HCT116 (cell line): ENCODE measurements around the gene MESD. TPM values are rescaled to one million over a fixed set of nuclear protein-coding genes. Genes with fewer than 3 reads are reported as not detected.

Source experiments
- ATAC-seq: fragments of 200-7000 bp; cut with Tn5 transposase; 2 replicates; pipeline ENCODE4 v1.9.1; 2020; ENCODE audit warnings: mild to moderate bottlenecking, moderate library complexity
- BruUV-seq: library from RNA; stranded (reverse); fragments of 400-500 nt; replicated peaks from 2 replicates; lab custom pipeline; 2021; lab: Mats Ljungman, UMichigan
- CTCF ChIA-PET: fragments of 300-600 bp; sonication (Branson Sonifier 250); formaldehyde crosslinking; loops from one replicate; lab custom pipeline; 2021; ENCODE audit warnings: antibody characterized with exemption; lab: Charles Lee
- POLR2A ChIA-PET: fragments of 300-600, 350-600 bp; sonication (Branson Sonifier 250); formaldehyde crosslinking; loops from one replicate; lab custom pipeline; 2021; ENCODE audit warnings: antibody characterized with exemption; lab: Charles Lee
- RAD21 ChIA-PET, 2 experiments: fragments of 300-600 bp; sonication (Branson Sonifier 250); formaldehyde crosslinking; loops; one replicate each; lab custom pipeline; 2023; ENCODE audit warnings: low total read pairs in 2 of 2; ENCODE audit not compliant: uncharacterized antibody in 2 of 2, unreplicated experiment in 2 of 2, low non-redundant PET in 1 of 2; lab: Charles Lee
- DNase-seq: peaks from one replicate; pipeline ENCODE4 v3.0.0-alpha.2; 2010; ENCODE audit warnings: low read depth, low spot score
- H2AFZ ChIP-seq: fragments of 200-600 bp; shearing (Covaris generic), sonication (generic); 2 replicates; pipeline ENCODE4 v1.6.1; 2017; ENCODE audit warnings: low read depth, mixed run types, mixed read lengths, antibody characterized with exemption, low read length; ENCODE audit not compliant: poor library complexity, severe bottlenecking
- H3K27ac ChIP-seq: 2 replicates; pipeline ENCODE4 v1.5.1; 2012; ENCODE audit warnings: low read depth, low read length
- H3K27me3 ChIP-seq: fragments of 200-600 bp; sonication (generic); 2 replicates; pipeline ENCODE4 v1.6.1; 2016; ENCODE audit warnings: mixed run types, low read length, mixed read lengths; ENCODE audit not compliant: insufficient read depth
- H3K36me3 ChIP-seq, 2 experiments: fragments of 200-500 bp in 1 of 2; fragments of 200-600 bp in 1 of 2; sonication (Bioruptor generic) in 1 of 2; sonication (generic) in 1 of 2; 2 replicates each; pipeline versions ENCODE4 v1.5.1 to v1.6.1; 2014 to 2016; ENCODE audit warnings: low read length in 2 of 2, inconsistent platforms in 1 of 2, mixed read lengths in 1 of 2, mixed run types in 1 of 2; ENCODE audit not compliant: insufficient read depth in 2 of 2, control insufficient read depth in 1 of 2
- H3K4me1 ChIP-seq, 2 experiments: fragments of 200-600 bp in 1 of 2; sonication (generic) in 1 of 2; 2 replicates each; pipeline versions ENCODE4 v1.5.1 to v1.6.1; 2012 to 2017; ENCODE audit warnings: low read length in 2 of 2, inconsistent platforms in 1 of 2, mild to moderate bottlenecking in 1 of 2, mixed read lengths in 1 of 2, mixed run types in 1 of 2, moderate library complexity in 1 of 2; ENCODE audit not compliant: insufficient read depth in 2 of 2, control insufficient read depth in 1 of 2
- H3K4me2 ChIP-seq: fragments of 200-600 bp; sonication (generic); 2 replicates; pipeline ENCODE4 v1.6.1; 2017; ENCODE audit warnings: mixed run types, low read length, mixed read lengths
- H3K4me3 ChIP-seq, 2 experiments: fragments of 200-600 bp in 1 of 2; sonication (generic) in 1 of 2; replicated peaks in 1 of 2; 2 replicates each; pipeline ENCODE4 v1.5.1; 2011 to 2016; ENCODE audit warnings: low read length in 2 of 2, control low read depth in 1 of 2, low read depth in 1 of 2, mild to moderate bottlenecking in 1 of 2, mixed read lengths in 1 of 2, mixed run types in 1 of 2
- H3K79me2 ChIP-seq: fragments of 200-600 bp; sonication (generic); 2 replicates; pipeline ENCODE4 v1.6.1; 2017; ENCODE audit warnings: mild to moderate bottlenecking, mixed run types, low read length, moderate library complexity, mixed read lengths; ENCODE audit not compliant: insufficient read depth
- H3K9ac ChIP-seq: fragments of 200-600 bp; sonication (generic); 2 replicates; pipeline ENCODE4 v1.6.1; 2016; ENCODE audit warnings: low read length, mixed read lengths
- H3K9me2 ChIP-seq: fragments of 200-600 bp; sonication (generic), shearing (Covaris generic); 2 replicates; pipeline ENCODE4 v1.6.1; 2017; ENCODE audit warnings: mixed run types, mild to moderate bottlenecking, moderate library complexity; ENCODE audit not compliant: insufficient read depth
- H3K9me3 ChIP-seq, 2 experiments: fragments of 200-500 bp in 1 of 2; fragments of 200-600 bp in 1 of 2; sonication (Bioruptor generic) in 1 of 2; sonication (generic) in 1 of 2; 2 replicates each; pipeline ENCODE4 v1.6.1; 2014 to 2017; ENCODE audit warnings: low read length in 2 of 2, mixed read lengths in 2 of 2, inconsistent platforms in 1 of 2, low read depth in 1 of 2, mild to moderate bottlenecking in 1 of 2, mixed run types in 1 of 2, moderate library complexity in 1 of 2; ENCODE audit not compliant: control insufficient read depth in 1 of 2, insufficient read depth in 1 of 2
- H4K20me1 ChIP-seq: fragments of 200-600 bp; sonication (generic), shearing (Covaris generic); 2 replicates; pipeline ENCODE4 v1.6.1; 2017; ENCODE audit warnings: mixed run types, mild to moderate bottlenecking, moderate library complexity; ENCODE audit not compliant: insufficient read depth
- EGR1 ChIP-seq: IDR thresholded peaks from 2 replicates; pipeline ENCODE4 v1.6.1; 2012; ENCODE audit warnings: low read depth
- ELF1 ChIP-seq: IDR thresholded peaks from 2 replicates; pipeline ENCODE4 v1.6.1; 2012; ENCODE audit warnings: low read depth, borderline replicate concordance
- JUND ChIP-seq: IDR thresholded peaks from 2 replicates; pipeline ENCODE4 v1.6.1; 2012
- POLR2A ChIP-seq: IDR thresholded peaks from 2 replicates; pipeline ENCODE4 v1.7.0; 2011; ENCODE audit warnings: borderline replicate concordance; ENCODE audit not compliant: insufficient read depth, insufficient read length; ENCODE audit errors: extremely low read depth
- POLR2AphosphoS5 ChIP-seq: IDR thresholded peaks from 2 replicates; pipeline ENCODE4 v1.6.1; 2011; ENCODE audit warnings: mild to moderate bottlenecking, low read depth, low read length, moderate library complexity
- SIN3A ChIP-seq: IDR thresholded peaks from 2 replicates; pipeline ENCODE4 v1.6.1; 2012; ENCODE audit warnings: low read depth
- SP1 ChIP-seq: IDR thresholded peaks from 2 replicates; pipeline ENCODE4 v1.6.1; 2012; ENCODE audit warnings: low read depth
- TCF7L2 ChIP-seq: IDR thresholded peaks from 2 replicates; pipeline ENCODE4 v1.7.0; 2011; ENCODE audit warnings: borderline replicate concordance, inconsistent platforms; ENCODE audit not compliant: insufficient read depth, insufficient read length; ENCODE audit errors: extremely low read depth
- YY1 ChIP-seq: IDR thresholded peaks from 2 replicates; pipeline ENCODE4 v1.6.1; 2011; ENCODE audit warnings: low read length, low read depth, moderate library complexity, mild to moderate bottlenecking; ENCODE audit not compliant: insufficient replicate concordance; ENCODE audit errors: extremely low read depth
- ZNF274 ChIP-seq: fragments of 200-500 bp; sonication (Bioruptor generic); IDR thresholded peaks from 2 replicates; pipeline ENCODE4 v1.6.1; 2014; ENCODE audit warnings: mild to moderate bottlenecking, low read depth, low read length, inconsistent platforms
- intact Hi-C: fragments of 100-400 bp; cut with micrococcal nuclease; formaldehyde crosslinking; loops from 2 replicates; pipeline ENCODE4 v1.10.0; 2022
- total RNA-seq: library from RNA; stranded (reverse); gene quantifications from one replicate; pipeline ENCODE4 v1.2.1, GENCODE V29; 2021; ENCODE audit not compliant: unreplicated experiment
- TF ChIP-seq, protein P1 (sequence below), 3 experiments: fragments of 200-600 bp in 1 of 3; sonication (generic) in 1 of 3; IDR thresholded peaks in 2 of 3; conservative IDR thresholded peaks in 1 of 3; 2 replicates each; pipeline ENCODE4 v1.5.1; 2012 to 2017; ENCODE audit warnings: low read depth in 2 of 3, low read length in 2 of 3, antibody characterized with exemption in 1 of 3, borderline replicate concordance in 1 of 3, control low read depth in 1 of 3, mild to moderate bottlenecking in 1 of 3, mixed read lengths in 1 of 3, mixed run types in 1 of 3, moderate library complexity in 1 of 3; ENCODE audit not compliant: insufficient read depth in 1 of 3
- TF ChIP-seq, protein P2 (sequence below): IDR thresholded peaks from 2 replicates; pipeline ENCODE4 v1.6.1; 2012
- TF ChIP-seq, protein P3 (sequence below): IDR thresholded peaks from 2 replicates; pipeline ENCODE4 v1.6.1; 2012
- TF ChIP-seq, protein P4 (sequence below): IDR thresholded peaks from 2 replicates; pipeline ENCODE4 v1.6.1; 2012; ENCODE audit warnings: low read depth

The MESD gene
- total RNA-seq, 1 experiment from 2014 or later: 22.5 TPM

DNA sequence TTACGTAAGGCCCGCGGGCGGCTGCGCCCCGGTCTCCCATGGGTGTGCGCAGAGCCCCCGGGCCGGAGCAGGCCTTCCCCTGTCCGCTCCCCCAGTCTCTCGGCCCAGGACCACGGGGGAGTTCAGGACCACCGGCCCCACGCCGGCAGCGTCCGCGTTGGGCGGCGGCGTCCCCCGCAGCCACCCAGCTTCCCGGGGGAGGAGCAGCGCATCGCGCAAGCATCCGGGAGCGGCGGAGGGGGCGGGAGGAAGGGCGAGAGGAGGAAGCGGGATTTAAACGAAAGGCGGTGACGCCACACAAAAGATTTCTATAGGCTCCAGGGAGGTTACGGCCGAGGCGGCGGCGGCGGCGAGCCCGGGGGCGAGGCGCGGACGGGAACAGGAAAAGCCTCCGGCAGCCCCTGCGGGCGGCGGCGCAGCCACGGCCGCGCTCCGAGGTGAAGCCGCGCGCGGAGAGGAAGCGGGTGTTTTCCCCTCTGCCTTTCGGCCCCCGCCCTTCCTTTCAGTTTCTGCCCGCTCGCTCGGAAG lies 11.1 kb upstream of the MESD start, which contains the start of gene TLNRD1:
Gene TLNRD1 (plus strand): TSS at position 300 of the 528 bp plus-strand sequence. CDS start 1,349 bp downstream, outside the sequence.
- H3K27me3 ChIP-seq: no peaks in the 10 kb centered on the region
- POLR2A ChIA-PET: interaction anchor here (1.0 to 1.2 kb wide), 2 partner anchors 10 to 92 kb away, joined by 3 to 6 read pairs; no protein-coding TSS in a partner anchor
- intact Hi-C loops: loop anchor here (1.0 to 5.0 kb wide), 3 partner anchors 11 to 92 kb away; partner anchors contain the start of gene MESD
- no peak for TF ChIP-seq ZNF274
- TF ChIP-seq ELF1: 0 out of 2 replicates have a peak, but pooled peaks have one; percentile 12
- TF ChIP-seq, protein P1, sequence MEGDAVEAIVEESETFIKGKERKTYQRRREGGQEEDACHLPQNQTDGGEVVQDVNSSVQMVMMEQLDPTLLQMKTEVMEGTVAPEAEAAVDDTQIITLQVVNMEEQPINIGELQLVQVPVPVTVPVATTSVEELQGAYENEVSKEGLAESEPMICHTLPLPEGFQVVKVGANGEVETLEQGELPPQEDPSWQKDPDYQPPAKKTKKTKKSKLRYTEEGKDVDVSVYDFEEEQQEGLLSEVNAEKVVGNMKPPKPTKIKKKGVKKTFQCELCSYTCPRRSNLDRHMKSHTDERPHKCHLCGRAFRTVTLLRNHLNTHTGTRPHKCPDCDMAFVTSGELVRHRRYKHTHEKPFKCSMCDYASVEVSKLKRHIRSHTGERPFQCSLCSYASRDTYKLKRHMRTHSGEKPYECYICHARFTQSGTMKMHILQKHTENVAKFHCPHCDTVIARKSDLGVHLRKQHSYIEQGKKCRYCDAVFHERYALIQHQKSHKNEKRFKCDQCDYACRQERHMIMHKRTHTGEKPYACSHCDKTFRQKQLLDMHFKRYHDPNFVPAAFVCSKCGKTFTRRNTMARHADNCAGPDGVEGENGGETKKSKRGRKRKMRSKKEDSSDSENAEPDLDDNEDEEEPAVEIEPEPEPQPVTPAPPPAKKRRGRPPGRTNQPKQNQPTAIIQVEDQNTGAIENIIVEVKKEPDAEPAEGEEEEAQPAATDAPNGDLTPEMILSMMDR (IDR thresholded peaks at IDR 0.05 in 2 of 3, conservative IDR thresholded peaks at IDR 0.05 in 1 of 3; ENCODE audit: borderline replicate concordance in 1 of 3, insufficient read depth in 1 of 3, low read depth in 2 of 3, low read length in 2 of 3): no peak
- TF ChIP-seq, protein P2, sequence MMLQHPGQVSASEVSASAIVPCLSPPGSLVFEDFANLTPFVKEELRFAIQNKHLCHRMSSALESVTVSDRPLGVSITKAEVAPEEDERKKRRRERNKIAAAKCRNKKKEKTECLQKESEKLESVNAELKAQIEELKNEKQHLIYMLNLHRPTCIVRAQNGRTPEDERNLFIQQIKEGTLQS: no peak
- peak; percentile 94; the same call in 1 of the 2 replicates for TF ChIP-seq SIN3A
- TF ChIP-seq YY1: peak; percentile 49
- TF ChIP-seq, protein P3, sequence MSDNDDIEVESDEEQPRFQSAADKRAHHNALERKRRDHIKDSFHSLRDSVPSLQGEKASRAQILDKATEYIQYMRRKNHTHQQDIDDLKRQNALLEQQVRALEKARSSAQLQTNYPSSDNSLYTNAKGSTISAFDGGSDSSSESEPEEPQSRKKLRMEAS: peak; percentile 60
- TF ChIP-seq SP1: peak; percentile 23; the same call in 1 of the 2 replicates
- TF ChIP-seq JUND: no peak
- peak; percentile 65 for TF ChIP-seq EGR1
- TF ChIP-seq, protein P4, sequence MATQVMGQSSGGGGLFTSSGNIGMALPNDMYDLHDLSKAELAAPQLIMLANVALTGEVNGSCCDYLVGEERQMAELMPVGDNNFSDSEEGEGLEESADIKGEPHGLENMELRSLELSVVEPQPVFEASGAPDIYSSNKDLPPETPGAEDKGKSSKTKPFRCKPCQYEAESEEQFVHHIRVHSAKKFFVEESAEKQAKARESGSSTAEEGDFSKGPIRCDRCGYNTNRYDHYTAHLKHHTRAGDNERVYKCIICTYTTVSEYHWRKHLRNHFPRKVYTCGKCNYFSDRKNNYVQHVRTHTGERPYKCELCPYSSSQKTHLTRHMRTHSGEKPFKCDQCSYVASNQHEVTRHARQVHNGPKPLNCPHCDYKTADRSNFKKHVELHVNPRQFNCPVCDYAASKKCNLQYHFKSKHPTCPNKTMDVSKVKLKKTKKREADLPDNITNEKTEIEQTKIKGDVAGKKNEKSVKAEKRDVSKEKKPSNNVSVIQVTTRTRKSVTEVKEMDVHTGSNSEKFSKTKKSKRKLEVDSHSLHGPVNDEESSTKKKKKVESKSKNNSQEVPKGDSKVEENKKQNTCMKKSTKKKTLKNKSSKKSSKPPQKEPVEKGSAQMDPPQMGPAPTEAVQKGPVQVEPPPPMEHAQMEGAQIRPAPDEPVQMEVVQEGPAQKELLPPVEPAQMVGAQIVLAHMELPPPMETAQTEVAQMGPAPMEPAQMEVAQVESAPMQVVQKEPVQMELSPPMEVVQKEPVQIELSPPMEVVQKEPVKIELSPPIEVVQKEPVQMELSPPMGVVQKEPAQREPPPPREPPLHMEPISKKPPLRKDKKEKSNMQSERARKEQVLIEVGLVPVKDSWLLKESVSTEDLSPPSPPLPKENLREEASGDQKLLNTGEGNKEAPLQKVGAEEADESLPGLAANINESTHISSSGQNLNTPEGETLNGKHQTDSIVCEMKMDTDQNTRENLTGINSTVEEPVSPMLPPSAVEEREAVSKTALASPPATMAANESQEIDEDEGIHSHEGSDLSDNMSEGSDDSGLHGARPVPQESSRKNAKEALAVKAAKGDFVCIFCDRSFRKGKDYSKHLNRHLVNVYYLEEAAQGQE: no peak
- no peak for TF ChIP-seq TCF7L2
- TF ChIP-seq POLR2AphosphoS5: peak; percentile 83
- peak; percentile 84 for TF ChIP-seq POLR2A
- H3K9me3 ChIP-seq: no peaks in the 10 kb centered on the region
- BruUV-seq: no TSS peak
- no peaks in the 10 kb centered on the region for H3K9me2 ChIP-seq
- H3K4me1 ChIP-seq: peaks cover 15 to 36% of the 10 kb centered on the region in 2 experiments
- CTCF ChIA-PET: interaction anchor here (1.4 to 2.9 kb wide), 2 partner anchors 9 to 266 kb away, joined by 3 to 18 read pairs; no protein-coding TSS in a partner anchor
- RAD21 ChIA-PET: interaction anchor here in 1 of 2 experiments (0.6 kb wide), 2 partner anchors 10 to 299 kb away, joined by 3 read pairs; no protein-coding TSS in a partner anchor
- peak; percentile 80 for DNase-seq
- peak within 1 kb of the TSS; percentile 66 to 77 for H3K4me3 ChIP-seq
- no peaks in the 10 kb centered on the region for H4K20me1 ChIP-seq
- H2AFZ ChIP-seq: no peak within 1 kb of the TSS
- peak; percentile 78 for ATAC-seq
- H3K9ac ChIP-seq: peak within 1 kb of the TSS; percentile 86
- H3K27ac ChIP-seq: peak within 1 kb of the TSS; percentile 90
- peaks cover 43% of the 10 kb centered on the region for H3K79me2 ChIP-seq
- peaks cover 0 to 7% of the 10 kb centered on the region in 2 experiments; a peak in 1 of 4 replicates for H3K36me3 ChIP-seq
- peak within 1 kb of the TSS; percentile 79 for H3K4me2 ChIP-seq
